GM18519 (cell line): ENCODE results near the gene TRPV4.

ENCODE experiments used
- ATAC-seq: cut with Tn5 transposase; IDR thresholded peaks from one replicate; pipeline ENCODE4 v1.9.1; 2021; ENCODE audit warnings: mild to moderate bottlenecking, moderate library complexity; ENCODE audit not compliant: unreplicated experiment, low FRiP score

Gene TRPV4

DNA sequence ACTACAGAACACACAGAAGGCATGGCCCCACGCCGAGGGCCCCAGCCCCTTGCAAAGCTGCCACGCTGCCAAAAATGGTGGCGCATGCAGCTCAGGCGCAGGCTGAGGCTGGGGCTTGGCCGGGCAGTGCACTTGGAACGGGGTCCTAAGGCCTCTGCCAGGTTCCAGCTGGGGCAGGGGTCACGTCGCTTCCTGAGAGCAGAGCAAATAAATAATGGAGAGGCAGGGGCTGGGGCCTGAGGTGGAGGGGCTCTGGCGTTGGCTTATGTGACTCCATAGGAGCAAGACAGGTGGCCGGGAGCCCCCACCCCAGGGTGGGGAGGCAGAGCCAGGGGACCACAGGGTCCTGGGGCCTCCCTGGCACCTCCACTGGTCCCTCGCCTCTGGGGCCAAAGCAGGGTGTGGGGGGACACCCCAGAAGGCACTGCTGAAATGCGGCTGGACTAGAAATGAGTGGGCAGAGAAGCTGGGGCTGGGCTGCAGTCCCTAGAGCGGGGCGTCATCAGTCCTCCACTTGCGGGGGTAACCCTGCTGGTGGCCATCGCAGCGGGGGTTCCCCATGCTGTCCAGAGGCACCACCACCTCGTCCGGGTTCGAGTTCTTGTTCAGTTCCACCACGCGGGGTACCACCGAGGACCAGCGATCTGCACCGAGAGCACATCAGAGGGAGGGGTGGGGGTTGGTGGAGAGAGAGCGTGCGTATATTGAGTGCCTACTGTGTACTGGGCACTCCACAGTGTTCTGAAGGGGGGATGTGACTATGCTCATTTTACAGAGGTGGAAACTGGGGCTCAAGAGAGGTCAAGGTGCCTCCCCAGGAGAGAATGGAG, 49.8 kb downstream of the TRPV4 start:
- no peak for ATAC-seq

DNA sequence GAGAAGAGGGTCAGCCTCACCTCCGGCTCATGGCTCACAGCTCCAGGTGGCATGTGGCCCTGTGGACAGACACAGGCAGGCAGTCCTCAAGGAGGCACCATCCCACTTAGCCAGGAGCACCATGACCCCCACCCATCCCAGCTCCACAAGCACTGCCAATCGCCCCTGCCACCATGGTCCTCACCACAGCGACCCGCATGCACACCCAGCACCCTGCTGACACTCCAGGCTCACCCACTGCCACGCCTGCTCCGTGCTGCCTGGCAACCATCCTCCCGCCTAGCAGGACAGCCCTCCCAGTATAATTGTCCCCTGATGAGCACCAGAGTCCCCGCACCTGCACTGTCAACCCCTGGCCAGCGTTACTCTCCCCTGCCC, 50.9 kb downstream of the TRPV4 start:
- no peak for ATAC-seq

DNA sequence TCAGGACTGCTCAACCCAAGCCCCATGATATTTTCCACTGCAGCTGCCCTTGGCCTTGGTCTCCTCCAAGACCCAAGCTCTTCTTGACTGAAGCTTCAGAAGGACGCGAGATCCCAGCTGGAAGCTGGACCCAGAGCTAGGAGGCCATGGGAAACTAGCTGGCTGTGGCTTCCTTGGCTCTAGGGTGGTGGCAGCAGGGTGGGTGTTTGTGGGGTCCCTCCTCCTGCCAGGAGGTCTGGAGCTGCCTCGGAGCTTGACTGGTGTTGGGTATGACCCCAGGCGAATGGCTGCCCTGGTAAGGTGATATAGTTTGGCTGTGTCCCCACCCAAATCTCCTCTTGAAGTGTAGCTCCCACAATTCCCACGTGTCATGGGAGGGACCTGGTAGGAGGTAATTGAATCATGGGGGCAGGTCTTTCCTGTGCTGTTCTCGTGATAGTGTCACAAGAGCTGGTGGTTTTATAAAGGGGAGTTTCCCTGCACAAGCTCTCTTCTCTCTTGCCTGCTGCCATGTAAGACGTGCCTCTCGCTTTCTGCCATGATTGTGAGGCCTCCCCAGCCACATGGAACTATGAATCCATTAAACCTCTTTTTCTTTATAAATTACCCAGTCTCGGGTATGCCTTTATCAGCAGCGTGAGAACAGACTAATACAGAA, 51.4 kb downstream of the TRPV4 start:
- ATAC-seq = no peak

DNA sequence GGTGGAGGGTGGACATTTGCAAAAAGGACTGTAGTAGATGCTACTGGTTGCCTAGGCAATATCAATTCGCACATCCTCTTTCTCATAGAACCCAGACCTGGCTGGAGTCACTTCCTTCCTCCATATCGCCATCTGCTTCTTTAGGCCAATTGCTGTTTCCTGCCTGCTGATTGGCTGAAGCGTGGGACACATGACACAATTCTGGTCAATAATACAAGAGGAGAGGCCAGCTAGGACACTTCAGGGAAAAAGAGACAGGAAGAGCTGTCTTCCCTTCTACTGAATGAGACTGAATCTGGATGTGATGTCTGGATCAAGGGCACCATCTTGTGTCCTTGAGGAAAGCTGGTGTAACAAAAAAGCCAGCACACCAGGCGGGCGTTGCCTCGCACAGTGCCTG, 53.8 kb downstream of the TRPV4 start:
- no peak for ATAC-seq

DNA sequence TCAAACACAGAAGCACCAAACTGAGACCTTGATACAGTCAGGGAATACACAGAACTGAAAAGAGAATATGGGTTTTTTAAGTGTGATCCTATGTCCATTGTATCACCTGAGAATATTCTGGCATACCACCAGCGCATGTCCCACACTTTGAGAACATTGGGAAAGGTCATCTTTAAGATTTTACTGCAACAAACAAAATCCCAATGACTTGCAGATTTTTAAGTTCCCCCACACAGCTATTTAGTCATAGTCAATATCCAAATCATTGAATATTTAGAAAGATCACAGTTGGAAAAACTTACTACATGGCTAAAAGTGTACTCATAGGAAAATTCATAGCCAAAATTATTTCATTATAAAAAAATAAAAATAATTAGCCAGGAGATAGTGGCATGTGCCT, 54.5 kb downstream of the TRPV4 start:
- ATAC-seq = no peak

DNA sequence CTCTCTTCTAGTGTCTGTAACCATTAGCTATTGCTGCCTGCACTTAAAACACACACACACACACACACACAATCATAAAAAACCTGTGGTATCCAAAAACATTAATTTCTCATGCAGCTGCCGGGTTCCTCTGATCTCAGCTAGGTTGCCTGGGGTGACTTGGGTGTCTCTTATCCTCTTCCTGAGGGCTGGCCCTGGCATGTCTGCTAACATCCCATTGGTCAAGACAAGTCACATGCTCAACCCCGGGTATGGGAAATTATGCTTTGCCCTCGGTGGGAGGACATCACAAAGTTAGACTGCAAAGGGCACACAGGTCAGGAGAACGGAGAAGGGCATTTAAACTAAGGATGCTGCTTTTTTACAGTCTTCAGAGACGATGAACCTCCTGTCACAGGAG, 55.7 kb downstream of the TRPV4 start:
- ATAC-seq = no peak

DNA sequence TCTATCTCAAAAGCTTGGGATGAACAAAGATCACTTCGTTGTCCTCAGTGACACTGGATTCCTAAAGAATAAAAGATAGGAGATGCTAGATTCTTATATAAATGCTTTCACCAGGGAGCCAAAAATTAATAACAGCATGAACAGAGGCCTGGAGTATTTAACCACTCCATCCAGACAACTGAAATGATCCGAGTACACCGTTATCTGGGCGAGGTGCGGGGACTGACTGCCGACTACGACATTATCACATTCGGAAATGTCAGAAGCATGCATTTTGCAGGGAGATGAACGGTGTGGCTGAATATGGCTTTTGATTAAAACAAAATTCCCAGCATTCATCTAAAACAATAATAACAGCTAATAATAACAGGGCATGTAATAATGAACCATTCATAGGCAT, 56.6 kb downstream of the TRPV4 start:
- ATAC-seq = no peak

DNA sequence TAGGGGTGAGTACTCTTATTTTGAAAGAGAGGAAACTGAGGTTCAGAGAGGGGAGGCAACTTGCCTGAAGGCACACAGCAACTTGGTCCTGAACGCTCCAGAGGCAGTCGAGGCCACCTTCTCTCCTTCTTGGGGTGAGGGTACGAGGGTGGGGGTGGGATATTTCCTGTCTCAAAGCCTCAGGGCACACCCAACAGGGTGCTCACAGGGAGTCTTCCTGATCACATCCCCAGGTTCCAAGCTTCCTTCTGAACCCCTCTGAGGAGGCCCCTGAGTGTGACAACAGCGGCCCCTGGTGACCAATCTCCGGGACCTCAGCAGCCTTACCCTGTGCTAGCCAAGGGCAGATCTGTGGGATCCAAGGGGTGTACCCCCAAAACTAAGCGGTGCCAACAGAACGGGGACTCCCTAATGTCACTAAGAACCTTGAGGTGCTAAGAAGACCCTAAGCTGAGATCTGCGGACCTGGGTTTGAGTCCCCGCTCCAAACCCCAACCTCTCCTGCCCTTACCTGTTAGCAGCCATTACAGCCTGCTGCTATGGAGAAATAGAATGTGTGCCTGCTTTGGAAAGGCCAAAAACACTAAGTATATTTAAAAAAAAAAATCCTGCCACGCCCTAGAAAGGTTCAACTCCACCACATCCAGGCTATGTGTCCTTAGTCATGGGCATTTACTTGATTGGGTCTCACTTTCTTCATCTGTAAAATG, 57.9 kb downstream of the TRPV4 start:
- ATAC-seq = no peak

DNA sequence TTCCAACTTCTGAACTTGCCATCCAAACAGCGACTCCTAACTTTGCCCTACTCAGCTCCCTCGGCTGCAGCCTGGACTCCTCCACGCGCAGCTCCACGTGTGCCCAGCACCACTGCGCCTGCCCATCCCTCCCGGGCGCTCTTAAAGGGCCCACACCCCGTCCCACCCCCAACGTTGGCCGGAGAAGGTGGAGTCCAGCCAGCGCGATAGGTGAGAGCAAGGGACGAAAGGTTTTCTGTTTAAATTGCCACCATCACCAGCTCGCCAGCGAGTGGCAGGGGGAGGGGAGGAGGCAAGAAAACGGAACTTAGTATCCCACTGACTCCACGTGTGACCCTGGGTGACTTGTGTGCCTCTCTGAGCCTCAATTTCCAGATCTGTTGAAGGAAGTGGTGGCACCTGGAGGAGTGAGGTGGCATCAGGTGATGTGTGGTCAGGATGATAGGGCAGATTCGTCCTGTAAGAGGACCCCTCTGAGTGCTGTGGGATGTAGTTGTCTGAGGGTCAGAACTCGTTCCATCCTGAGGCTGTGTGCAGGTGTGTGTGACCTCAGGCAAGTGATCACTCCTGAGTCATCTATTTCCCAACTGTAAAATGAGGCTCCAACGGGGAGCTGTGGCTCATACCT, 59.7 kb downstream of the TRPV4 start:
- no peak for ATAC-seq

DNA sequence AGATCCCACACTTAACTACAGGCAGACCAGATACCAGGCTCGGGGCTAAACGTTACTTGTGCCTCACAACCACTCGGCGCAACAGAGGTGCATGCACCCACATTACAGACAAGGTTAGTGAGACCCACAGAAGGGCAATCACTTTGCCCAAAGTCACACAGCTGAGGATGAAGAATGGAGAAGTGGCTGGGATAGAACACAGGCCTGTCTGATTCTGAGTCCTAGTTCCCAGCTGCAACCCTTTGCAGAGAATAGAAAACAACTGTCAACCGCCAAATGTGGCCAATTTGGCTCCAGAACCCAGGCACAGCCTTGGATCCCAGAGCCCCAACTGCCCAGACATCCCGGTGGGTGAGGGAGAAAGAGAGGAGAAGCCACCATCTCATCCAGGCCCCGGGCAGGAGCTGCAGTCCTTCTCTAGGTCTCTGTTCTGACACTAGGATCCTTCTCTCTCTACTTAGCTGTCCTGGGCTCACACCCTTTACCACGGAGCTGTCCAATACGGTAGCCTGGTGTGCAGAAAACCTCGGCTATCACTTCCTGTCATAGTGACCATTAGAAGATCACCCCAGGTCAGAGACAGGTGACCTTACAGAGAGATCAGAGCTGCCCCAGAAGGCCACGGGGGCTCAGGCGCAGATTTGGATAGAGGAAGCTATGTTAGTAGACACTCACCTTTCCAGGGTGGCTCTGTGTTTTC, 60.4 kb downstream of the TRPV4 start:
- no peak for ATAC-seq

DNA sequence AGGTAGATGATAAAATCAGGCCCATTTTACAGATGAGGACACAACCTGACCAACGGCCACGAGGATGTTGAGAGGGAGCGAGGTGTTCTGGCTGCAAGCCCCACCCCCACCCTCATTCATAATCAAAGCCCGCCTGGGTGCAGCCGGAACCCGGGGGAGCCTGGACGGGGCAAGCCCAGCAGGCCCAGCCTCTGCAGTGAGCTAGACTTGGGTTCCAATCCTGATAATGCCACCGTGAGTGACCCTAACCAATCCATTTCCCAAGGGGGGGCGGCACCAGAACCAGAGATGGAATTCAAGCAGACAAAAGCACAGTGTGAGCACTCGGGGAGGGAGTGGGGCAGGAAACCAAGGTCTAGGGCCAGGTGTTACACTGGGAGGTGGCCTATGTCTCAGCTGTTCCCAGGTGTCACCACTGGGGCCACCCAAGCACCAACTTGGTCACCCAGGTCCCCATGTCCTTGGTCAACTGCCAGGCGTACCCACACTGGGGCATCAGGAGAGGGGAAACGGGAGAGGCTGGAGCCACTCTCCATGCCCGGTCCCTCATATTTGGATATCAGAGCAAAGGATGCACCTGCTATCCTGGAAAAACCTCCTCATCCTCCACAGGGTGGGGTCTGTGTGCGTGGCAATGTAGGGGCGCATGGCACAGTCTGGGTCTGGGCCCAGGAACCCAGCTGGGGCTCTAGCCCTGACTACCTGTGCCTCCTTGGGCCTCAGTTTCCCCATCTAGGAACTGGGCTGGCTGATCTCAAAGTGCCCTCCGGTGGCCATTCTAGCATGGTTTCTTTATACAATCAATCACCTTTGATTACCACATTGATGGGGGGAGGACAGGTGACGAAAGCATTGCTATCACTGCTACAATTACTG, 61.2 kb downstream of the TRPV4 start:
- no peak for ATAC-seq

DNA sequence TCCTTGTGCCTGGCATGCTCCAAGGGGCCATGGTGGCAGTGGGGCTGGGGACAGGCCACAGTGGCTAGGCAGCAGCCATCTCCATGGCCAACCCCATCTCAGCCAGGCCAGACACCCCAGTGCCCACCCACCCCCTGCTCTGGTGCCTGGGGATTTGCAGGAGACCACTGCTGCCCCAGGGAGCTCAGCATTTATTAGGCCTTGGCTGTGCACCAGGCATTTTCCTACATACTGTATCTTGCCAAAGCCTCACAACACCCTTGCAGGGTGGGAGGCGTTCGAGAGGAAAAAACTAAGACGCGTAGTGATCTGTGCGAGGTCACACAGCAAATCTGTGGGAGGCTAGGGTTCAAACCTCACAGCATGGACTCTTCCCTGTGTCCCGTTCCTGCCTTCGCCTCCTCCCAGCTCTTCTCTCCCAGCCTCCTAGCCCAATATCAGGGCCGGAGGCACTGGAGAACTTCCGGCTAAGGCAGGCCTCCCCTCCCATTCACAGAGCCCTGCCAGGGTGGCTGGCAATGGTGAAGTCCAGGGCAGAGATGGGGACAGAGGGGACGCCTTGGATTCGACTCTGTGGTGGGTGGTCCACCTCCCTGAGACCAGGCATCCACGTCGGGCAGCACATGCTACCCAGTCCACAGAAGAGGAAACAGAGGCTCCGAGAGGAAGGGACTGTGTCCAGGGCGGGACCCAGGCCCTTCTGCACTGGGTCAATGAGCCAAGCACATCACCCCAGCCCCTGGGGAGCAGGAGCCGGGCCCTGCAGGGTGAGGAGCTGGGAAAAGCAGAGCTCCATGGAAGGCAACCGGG, 62.1 kb downstream of the TRPV4 start:
- ATAC-seq = no peak

DNA sequence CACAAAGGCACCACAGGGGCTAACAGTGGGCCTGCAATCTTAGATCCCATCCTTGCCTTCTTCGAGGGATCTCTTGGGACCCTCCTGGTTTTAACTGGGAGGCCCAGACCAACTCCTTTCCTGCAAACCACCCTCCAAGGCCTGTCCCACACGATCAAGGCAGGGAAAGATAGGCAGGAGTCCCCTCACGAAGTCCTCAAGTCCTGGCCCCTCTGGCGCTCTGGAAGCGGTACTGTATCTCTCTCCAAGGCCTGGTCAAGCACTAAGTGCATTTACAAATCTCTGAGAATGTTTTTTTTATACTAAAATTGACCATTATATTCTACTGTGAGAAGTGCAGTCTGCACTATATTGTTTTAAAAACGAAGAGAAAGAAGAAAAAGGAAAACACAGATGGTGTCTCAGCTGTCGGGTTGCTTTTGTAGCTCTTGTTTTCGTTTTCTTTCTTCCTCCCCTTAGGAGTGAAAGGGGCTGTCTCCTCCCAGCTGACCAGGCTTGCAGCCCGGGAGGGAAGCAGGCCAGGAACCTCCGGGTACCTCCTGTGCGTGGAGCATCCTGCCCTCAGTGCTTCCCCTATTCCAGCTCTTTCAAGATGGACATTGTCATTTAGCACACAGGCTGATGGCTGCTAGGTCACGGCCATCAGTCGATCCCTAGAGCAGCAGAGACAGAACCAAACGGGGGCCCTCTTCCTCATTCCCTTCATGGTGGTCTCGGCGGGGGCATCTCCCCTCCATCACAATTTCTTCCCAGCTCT, 62.9 kb downstream of the TRPV4 start:
- ATAC-seq = no peak

DNA sequence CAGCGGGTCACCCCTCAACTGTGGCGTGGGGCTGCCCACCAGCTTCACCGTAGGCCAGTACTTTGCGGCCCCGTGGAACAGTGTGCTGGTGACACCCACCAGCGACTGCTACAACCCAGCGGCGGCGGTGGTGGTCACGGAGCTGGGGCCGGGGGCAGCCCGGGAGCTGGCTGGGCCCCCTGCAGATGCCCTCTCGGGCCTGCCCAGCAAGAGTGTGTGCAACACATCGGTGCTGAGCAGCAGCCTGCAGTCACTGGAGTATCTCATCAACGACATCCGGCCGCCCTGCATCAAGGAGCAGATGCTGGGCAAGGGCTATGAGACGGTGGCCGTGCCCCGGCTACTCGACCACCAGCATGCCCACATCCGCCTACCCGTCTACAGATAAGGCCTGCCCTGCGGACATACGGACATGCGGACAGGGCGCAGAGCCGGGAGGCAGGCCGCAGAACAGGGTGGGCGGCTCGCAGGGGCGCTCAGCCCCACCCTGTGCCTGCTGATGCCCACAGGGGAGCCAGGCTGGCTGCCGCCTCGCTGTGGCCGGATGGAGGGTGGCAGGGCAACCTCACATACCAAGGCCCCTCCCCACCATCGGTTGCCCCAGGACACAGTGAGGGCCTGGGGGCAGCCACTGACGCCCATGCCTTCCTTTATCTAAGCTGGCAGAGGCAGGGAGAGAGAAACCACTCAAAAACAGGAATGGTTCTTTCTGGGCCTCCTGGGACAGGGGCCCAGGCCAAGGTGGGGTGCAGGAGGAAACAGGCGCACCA, 64.1 kb downstream of the TRPV4 start:
- ATAC-seq = no peak

DNA sequence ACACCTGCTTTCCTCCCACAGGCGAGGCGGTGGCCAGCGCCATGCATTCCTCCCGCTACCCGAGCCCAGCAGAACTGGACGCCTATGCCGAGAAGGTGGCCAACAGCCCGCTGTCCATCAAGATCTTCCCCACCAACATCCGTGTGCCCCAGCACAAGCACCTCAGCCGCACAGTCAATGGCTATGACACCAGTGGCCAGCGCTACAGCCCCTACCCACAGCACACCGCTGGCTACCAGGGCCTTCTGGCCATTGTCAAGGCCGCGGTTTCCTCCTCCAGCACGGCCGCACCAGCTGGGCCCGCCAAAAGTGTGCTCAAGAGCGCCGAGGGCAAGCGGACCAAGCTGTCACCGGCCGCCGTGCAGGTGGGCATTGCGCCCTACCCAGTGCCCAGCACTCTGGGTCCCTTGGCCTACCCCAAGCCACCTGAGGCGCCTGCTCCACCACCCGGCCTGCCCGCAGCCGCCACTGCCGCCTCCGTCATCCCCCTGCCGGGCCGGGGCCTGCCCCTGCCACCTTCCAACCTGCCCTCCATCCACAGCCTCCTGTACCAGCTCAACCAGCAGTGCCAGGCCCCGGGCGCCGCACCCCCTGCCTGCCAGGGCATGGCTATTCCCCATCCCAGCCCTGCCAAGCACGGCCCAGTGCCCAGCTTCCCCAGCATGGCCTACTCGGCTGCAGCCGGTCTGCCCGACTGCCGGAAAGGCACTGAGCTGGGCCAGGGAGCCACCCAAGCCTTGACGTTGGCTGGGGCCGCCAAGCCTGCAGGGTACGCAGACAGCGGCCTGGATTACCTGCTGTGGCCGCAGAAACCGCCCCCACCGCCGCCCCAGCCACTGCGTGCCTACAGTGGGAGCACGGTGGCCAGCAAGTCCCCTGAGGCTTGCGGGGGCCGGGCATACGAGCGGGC, 65.0 kb downstream of the TRPV4 start:
- no peak for ATAC-seq

DNA sequence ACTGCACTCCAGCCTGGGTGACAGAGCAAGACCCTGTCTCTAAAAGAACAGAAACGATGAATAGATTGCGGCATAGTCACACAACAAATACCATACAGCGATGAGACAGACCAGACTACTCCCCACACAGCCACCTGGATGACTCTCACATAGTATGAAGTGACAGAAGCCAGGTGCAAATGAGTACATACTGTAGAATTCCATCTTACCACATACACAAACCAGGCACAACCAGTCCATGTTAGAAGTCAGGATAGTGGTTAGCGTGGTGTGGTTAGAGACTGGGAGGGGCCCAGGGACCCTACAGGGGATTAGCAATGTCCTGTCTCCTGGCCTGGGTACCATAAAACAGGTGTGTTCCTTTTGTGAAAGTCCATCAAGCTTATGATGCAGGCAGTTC, 65.7 kb downstream of the TRPV4 start:
- ATAC-seq = no peak
